Ascending aorta (tissue), 2 donors: ENCODE measurements around the gene NOP16. TPM values are rescaled to one million over a fixed set of nuclear protein-coding genes. Genes with fewer than 3 reads are reported as not detected.

ENCODE experiments used
- DNase-seq, 2 donors: peaks; one replicate each; pipeline ENCODE4 v3.0.0-alpha.2; 2019; ENCODE audit warnings: low spot score in 2 of 2
- H3K27ac ChIP-seq, 2 donors: fragments of 200-600 bp; sonication (generic); one replicate each; pipeline ENCODE4 v1.5.1; 2016 to 2017; ENCODE audit warnings: mild to moderate bottlenecking in 1 of 2
- H3K27me3 ChIP-seq: fragments of 200-600 bp; sonication (generic); one replicate; pipeline ENCODE4 v1.5.1; 2017
- H3K36me3 ChIP-seq, 2 donors: fragments of 200-600 bp; sonication (generic); one replicate each; pipeline ENCODE4 v1.5.1; 2016
- H3K4me1 ChIP-seq, 2 donors: fragments of 200-600 bp; sonication (generic); one replicate each; pipeline ENCODE4 v1.5.1; 2016 to 2017; ENCODE audit warnings: mild to moderate bottlenecking in 1 of 2
- H3K4me3 ChIP-seq, 2 donors: fragments of 200-600 bp; sonication (generic); one replicate each; pipeline ENCODE4 v1.5.1; 2016 to 2017; ENCODE audit warnings: mild to moderate bottlenecking in 1 of 2
- H3K9me3 ChIP-seq, 2 donors: fragments of 200-600 bp; sonication (generic); one replicate each; pipeline ENCODE4 v1.5.1; 2016
- CTCF ChIP-seq, 3 experiments: fragments of 200-600 bp in 2 of 3; fragments of 450-650 bp in 1 of 3; sonication (generic) in 2 of 3; IDR thresholded peaks; one replicate each; pipeline ENCODE4 v1.5.1; 2016 to 2019; ENCODE audit warnings: antibody characterized with exemption in 3 of 3, mild to moderate bottlenecking in 1 of 3, moderate library complexity in 1 of 3
- intact Hi-C: fragments of 100-400 bp; cut with DNase I; formaldehyde crosslinking; loops from one replicate; pipeline ENCODE4 v1.15.1; 2023
- total RNA-seq: library from RNA; depleted of rRNA; stranded (reverse); fragments of >200 nt; gene quantifications from one replicate; pipeline ENCODE4 v1.1.0, GENCODE V29; 2016

The NOP16 gene
- total RNA-seq, 1 donor from 2014 or later: not detected

GRCh38 chr5:176413709-176414191, 25.4 kb upstream of the NOP16 start:
- no peak for TF ChIP-seq CTCF (IDR thresholded peaks at IDR 0.05)
- intact Hi-C loops: no loop called here
- peak overlapping the region; percentile 24 to 92 for H3K27ac ChIP-seq
- no peaks in the 10 kb centered on the region for H3K27me3 ChIP-seq
- H3K36me3 ChIP-seq: peaks cover 9 to 10% of the 10 kb centered on the region in 2 donors
- H3K9me3 ChIP-seq: no peaks in the 10 kb centered on the region
- DNase-seq: no peak
- H3K4me1 ChIP-seq: peaks cover 0 to 32% of the 10 kb centered on the region in 2 donors
- peak overlapping the region in 1 of 2 donors; percentile 14 for H3K4me3 ChIP-seq

GRCh38 chr5:176413255-176413565, 24.8 kb upstream of the NOP16 start:
- peaks cover 0 to 32% of the 10 kb centered on the region in 2 donors for H3K4me1 ChIP-seq

GRCh38 chr5:176412517-176413254, 24.3 kb upstream of the NOP16 start:
- peak in 1 of 2 donors; percentile 33 for DNase-seq
- Histone ChIP-seq H3K27ac (peak overlapping the region; percentile 24 to 92), H3K36me3 (peaks cover 17 to 21% of the 10 kb centered on the region in 2 donors), H3K9me3 (no peaks in the 10 kb centered on the region), H3K4me1 (peaks cover 0 to 32% of the 10 kb centered on the region in 2 donors), H3K27me3 (no peaks in the 10 kb centered on the region), H3K4me3 (no peak overlapping the region)
- intact Hi-C loops: no loop called here
- no peak for TF ChIP-seq CTCF (IDR thresholded peaks at IDR 0.05)

More at GRCh38 chr5:176413255-176413565, 24.8 kb upstream of the NOP16 start:
- Histone ChIP-seq H3K4me3 (no peak overlapping the region), H3K9me3 (no peaks in the 10 kb centered on the region), H3K27ac (peak overlapping the region; percentile 24 to 92), H3K27me3 (no peaks in the 10 kb centered on the region), H3K36me3 (peaks cover 12 to 16% of the 10 kb centered on the region in 2 donors)
- DNase-seq: peak in 1 of 2 donors; percentile 74
- intact Hi-C loops: no loop called here
- no peak for TF ChIP-seq CTCF (IDR thresholded peaks at IDR 0.05)

- Histone ChIP-seq H3K27me3 (no peaks in the 10 kb centered on the region), H3K27ac (no peak overlapping the region), H3K4me1 (peaks cover 0 to 24% of the 10 kb centered on the region in 2 donors), H3K9me3 (no peaks in the 10 kb centered on the region), H3K36me3 (peaks cover 31 to 41% of the 10 kb centered on the region in 2 donors), H3K4me3 (no peak overlapping the region)
- no peak for DNase-seq
- intact Hi-C loops: no loop called here
- TF ChIP-seq CTCF (IDR thresholded peaks at IDR 0.05): no peak
These were observed 22.2 kb upstream of the NOP16 start for GRCh38 chr5:176410486-176411180.

- Histone ChIP-seq H3K36me3 (peaks cover 32 to 48% of the 10 kb centered on the region in 2 donors), H3K4me3 (no peak overlapping the region), H3K4me1 (peaks cover 0 to 16% of the 10 kb centered on the region in 2 donors), H3K27ac (no peak overlapping the region), H3K9me3 (no peaks in the 10 kb centered on the region), H3K27me3 (no peaks in the 10 kb centered on the region)
- DNase-seq: peak in 1 of 2 donors; percentile 53
- no peak for TF ChIP-seq CTCF (IDR thresholded peaks at IDR 0.05)
- intact Hi-C loops: no loop called here
These were observed 21.4 kb upstream of the NOP16 start for GRCh38 chr5:176409765-176410164.
